GM19452 (cell line): ENCODE data around the gene ABLIM2.

ENCODE experiments used
- ATAC-seq: cut with Tn5 transposase; IDR thresholded peaks from one replicate; pipeline ENCODE4 v1.9.1; 2021; ENCODE audit not compliant: unreplicated experiment

Gene ABLIM2

GRCh38 chr4:8073206-8073863 lies 85.3 kb downstream of the ABLIM2 start:
- ATAC-seq: no peak

DNA sequence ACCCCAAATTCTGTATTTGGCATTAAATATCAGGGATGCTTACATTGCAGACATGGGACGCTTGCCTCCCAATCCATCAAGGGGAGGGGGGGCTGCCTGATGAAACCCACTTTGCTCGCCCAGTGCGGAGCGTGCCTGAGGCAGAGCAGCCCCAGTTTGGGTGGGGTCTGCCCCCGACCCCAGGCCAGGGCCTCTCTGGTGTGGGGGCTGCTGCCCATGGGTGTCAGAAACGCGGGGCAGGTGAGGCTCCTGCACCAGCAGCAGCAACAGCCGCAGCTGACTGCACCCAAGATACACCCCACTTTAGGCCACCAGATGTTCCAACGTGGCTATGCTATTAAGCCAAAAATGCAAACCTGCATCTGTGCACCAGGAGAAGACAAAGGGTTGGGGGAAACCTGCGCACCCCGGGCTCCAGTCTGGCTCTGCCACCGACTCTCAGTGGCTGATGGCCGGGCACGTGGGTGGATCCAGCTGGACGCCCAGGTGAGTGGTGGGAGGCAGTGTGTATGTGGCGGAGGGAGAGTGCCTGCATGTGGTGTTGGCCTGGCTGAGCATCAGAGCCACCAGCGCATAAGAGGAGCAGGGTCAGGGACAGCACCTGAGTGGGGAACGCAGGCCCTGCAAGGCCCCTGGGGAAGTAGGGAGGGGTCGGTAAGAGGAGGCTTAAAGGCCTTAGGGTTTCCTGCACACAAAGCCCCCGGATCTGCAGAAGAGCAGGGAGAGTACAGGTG lies 86.2 kb downstream of the ABLIM2 start:
- ATAC-seq: no peak

DNA sequence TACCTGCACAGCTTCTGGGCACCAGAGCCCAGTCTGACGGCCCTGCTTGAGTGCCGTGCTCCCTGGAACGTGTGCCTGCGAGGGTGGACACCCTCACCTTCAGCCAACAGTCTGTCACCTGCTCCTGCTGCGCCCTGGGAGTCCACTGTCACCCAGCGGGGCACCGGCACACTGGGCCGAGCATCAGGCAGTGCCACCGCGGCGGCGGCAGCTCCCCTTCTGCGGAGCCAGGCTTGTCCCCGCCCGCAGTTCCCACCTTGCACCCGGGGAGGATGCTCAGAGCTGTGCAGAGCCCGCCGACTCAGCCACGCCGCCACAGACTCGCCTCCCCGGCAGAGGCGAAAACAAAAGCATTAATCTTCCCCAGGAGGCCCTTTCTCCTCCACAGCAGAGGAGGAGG lies 86.8 kb downstream of the ABLIM2 start:
- ATAC-seq: no peak

DNA sequence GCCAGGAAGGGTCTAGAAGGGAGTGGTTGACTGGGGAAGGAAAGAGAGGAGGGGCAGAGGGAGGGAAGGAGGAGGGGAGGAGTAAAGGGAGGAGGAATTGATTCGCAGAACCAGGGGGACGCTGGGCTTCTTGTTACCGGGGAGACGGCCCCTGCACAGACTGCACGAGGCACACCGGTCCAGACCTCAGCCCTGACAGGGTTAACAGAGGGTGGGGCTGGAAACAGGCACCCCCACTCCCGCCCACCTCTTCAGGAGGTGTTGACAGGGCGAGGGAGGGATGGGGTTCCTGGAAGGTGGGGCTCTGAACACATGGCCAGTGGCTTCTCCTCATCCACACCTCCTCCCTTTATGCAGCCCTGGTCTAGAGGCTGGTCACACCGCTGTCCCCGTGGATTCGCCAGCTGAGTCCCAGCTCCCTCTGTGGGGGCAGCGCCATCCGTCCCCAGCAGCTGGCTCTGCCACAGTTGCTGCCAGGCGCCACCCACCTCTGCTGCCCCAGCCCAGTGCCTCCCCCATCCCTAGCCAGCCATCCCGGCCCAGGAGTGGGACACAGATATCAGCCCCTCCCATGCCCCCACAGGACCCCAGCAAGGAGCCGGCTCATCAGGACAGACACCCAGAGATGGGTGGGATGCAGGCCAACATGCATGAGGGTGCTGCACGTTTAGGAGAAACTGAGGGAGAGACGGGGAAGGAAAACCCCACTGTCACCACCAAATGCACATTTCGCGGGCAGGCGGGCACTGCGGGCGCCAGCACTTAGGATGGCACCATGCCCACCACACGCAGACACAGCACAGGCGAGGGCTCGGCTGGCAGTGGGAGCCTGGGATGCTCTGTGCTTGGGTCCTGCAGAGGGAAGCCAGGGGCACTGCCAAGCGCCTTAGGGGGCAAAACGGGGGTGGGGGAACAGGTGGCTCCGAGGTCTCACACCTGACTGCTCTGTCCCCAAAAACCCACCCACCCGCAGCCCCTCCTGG lies 87.6 kb downstream of the ABLIM2 start:
- ATAC-seq: no peak

- ATAC-seq: no peak
These were observed 89.4 kb downstream of the ABLIM2 start for GRCh38 chr4:8069102-8069752.

DNA sequence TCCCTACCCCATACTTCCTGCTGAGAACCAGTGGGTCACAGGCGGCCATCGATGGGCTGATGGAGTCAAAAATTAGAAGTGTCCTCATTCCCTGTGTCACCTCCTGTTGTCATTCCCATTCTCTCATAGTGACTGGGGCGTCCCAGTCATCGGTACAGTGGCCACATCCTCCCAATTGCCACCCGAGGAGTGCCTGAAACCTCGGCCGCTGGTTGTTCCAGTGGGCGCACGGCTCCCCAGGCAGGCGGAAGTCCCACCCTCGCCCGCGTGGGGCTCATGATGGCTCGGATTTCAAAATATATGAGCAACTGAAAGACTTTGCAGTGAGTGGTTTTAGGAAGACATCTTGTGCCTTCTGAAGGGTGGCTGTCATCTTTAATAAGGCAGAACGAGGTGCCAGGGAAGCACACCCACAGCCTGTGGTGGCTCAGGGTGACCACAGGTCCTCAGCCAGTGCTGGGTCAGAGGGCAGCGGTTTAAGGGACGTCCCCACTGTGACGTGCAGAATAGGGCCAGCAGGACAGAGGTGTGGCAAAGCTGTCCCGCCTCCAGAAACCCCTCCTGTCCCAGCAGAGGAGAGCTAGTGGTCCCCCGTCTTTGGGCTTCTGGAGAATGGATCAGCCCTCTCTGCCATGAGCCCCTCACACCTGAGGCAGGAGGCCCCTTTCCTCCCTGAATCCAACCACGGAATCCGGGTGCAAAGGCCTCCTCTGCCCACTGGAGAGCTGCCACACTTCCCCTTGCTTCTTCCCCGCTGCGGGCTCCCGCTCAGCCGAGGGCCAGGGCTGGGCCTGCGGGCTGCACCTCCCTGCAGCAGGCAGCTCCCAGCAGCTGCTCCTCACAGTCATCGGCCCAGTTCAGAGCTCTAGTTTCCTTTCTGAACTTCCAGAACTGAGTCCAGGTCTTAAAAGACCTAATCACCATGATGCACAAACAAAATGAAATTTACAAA lies 90.4 kb downstream of the ABLIM2 start:
- ATAC-seq: no peak

DNA sequence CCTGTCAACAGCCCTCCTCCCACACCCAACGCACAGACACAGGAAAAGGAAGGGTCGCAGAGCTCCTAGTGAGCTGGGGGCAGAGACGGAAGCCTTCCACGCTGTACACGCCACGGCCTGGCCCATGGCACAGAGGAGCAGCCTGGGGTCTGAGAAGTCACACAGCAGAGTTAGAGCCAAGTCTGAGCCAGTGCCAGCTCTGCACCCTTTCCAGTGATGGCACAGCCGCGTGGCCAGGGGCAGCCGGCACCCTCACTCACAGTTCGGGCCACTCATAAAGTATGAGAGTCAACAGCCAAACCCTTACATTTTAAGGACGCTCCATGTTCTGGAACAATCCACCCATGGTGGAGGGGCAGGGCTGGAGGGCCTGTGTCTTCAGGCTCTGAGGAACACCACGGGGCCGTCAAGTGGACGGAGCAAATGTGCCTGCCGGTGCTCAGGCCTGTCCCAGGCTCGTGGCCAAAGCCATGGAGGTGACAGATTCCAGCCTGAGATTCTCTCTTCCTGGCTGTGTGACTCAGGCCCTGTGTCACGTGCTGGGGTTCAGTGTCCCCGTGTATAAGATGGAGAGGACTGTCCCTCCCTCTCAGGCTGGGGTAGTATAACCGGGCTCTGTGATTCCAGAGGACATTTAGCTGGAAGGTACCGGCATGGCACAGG lies 91.2 kb downstream of the ABLIM2 start:
- ATAC-seq: no peak

DNA sequence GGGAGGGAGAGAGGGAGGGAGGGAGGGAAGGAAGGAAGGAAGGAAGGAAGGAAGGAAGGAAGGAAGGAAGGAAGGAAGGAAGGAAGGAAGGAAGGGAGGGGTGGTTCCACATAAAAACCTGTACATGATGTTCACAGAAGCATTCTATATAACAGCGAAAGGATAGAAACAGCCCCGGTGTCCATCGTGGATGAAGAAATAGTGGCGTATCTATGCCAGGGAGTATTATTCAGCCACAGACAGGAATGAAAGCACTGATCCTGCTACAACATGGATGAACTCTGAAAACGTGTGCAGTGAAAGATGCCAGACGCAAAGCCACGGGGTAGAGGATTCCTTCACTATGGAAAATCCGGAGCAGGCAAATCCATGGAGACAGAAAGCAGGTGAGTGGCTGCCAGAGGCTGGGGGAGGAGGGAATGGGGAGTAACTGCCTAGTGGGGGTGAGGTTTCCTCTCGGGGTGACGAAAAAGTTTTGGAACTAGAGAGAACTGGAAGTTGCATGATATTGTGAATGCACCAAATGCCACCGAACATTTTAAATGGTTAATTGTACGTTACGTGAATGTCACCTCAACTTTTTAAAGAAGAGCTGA lies 92.2 kb downstream of the ABLIM2 start:
- no peak for ATAC-seq

DNA sequence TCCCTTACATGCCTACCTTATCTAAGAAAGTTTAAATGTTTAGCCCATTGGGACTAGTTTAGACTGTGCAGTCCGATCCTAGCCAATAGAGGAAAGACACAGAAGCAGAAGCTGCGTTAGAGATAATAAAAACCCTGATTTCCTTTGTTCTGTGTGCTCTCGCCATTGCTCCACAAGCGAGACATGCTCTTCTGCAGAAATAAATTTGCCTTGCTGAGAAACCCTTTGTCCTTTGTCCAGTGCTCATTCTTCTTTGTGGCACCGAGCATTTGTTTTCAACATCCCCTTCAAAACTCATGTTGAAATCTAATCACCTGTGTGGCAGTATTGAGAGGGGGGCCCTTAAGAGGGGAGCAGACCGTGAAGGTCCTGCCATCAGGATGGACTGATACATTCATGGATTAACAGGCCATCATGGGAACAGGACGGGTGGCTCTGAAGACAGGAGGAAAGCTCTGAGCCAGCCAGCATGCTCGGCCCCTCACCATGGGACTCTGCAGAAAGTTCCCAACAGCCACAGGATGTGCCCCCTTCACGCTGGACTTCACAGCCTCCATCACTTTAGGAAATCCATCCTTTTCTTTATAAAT lies 94.5 kb downstream of the ABLIM2 start:
- ATAC-seq: no peak

DNA sequence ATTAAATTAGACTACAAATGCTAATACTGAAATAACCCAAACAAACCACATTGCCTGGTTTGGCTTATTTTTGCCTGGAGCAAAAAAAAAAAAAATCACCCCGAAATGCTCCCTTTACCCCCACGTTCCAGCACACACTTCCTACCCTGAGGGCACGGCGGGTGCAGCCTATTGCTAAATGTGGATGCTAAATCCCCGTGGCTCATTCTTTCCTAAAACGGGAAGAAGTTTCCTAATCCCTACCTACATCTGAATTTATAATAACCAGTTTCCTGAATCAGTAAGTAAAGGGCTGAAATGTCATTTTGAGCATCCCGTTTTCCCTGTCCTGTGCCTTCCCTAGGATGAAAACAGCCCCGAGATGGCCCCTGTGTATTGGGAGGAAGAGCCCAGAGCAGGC lies 97.0 kb downstream of the ABLIM2 start:
- no peak for ATAC-seq

DNA sequence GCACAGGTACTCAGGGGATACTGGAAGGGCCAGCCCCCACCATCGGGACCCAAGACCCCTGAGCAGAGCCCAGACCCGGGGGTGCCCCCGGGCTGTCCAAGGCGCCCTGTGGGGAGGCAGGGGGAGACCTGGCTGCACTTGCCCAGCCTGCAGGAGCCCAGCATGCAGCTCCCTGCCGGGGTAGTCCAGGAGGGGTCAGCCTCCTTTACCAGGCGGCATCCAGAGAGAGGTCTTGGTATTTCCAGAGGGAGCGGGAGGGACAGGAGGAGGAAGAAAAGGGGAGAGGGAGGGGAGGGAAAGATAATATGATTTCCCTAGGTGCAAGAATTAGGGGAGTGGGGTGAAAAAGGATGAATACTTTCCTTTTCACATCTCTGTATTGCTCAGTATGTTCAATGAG lies 97.5 kb downstream of the ABLIM2 start:
- ATAC-seq: no peak

GRCh38 chr4:8060632-8061031 lies 98.0 kb downstream of the ABLIM2 start:
- no peak for ATAC-seq

- ATAC-seq: no peak
These were observed 100.6 kb downstream of the ABLIM2 start for GRCh38 chr4:8058031-8058479.

GRCh38 chr4:8055206-8055605 lies 103.4 kb downstream of the ABLIM2 start:
- ATAC-seq: no peak

DNA sequence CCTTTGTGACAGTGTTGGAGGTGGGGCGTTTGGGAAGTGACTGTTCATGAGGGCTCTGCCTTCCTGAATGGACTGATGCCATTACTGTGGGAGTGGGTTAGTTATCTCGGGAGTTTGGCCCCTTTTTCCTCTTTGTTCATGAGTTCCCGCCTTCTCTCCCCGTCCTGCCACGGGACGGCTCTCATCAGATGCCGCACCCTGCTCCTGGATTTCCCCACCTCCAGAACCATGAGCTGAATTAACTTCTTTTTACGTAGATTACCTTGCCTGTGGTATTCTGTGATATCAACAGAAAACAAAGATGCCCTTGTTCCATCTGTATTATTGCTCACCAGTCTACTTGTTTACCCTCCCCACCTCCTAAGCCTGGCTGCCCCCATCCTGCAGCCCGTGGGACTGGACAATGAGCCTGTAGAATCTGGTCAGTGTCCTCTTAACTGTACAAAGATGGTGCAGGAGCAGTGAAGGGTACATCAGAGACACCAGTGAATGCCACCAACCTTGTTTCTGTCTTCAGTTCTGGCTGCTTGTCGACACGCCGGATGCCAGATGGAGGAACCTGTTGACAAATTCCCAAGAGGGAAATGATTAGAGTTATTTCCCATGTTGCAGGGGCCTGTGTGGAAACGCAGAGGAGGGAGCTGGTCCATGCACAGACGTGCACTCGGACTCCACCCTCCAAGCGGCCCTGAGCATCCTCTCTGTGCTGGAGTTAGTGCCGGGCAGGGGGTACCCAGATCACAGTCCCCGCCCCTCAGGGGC lies 104.7 kb downstream of the ABLIM2 start:
- no peak for ATAC-seq

GRCh38 chr4:8052160-8052691 lies 106.4 kb downstream of the ABLIM2 start:
- no peak for ATAC-seq

- ATAC-seq: no peak
These were observed 107.0 kb downstream of the ABLIM2 start for GRCh38 chr4:8051644-8052043.
